Measurements from ENCODE around the gene ARHGAP10.
A peak's percentile ranks its signal among the peaks of the same experiment; 100 is the strongest.
"Not testable (repeated sequence)": the region's sequence is repeated elsewhere in the genome, so short reads cannot be mapped to it uniquely, and the experiment has no call there.

Gene ARHGAP10

GRCh38 chr4:147960971-147961370 lies 229.1 kb downstream of the ARHGAP10 start:
- DNase-seq, result no peak

GRCh38 chr4:147963839-147964238 lies 232.0 kb downstream of the ARHGAP10 start:
- no peak for DNase-seq

- no peak for DNase-seq
Measured at GRCh38 chr4:147964266-147964880, 232.5 kb downstream of the ARHGAP10 start.

GRCh38 chr4:147965056-147965455 lies 233.2 kb downstream of the ARHGAP10 start:
- no peak for DNase-seq

- DNase-seq, result no peak
Measured at GRCh38 chr4:147965873-147966272, 234.0 kb downstream of the ARHGAP10 start.

GRCh38 chr4:147968641-147969040 lies 236.8 kb downstream of the ARHGAP10 start:
- DNase-seq, result no peak

GRCh38 chr4:147969573-147970385 lies 237.9 kb downstream of the ARHGAP10 start:
- DNase-seq, result no peak

GRCh38 chr4:147971116-147971515 lies 239.2 kb downstream of the ARHGAP10 start:
- no peak for DNase-seq

- no peak for DNase-seq
Measured at GRCh38 chr4:147975325-147975724, 243.4 kb downstream of the ARHGAP10 start.

GRCh38 chr4:147975933-147976928 lies 244.3 kb downstream of the ARHGAP10 start:
- no peak for DNase-seq

- DNase-seq, result no peak
Measured at GRCh38 chr4:147980586-147980985, 248.7 kb downstream of the ARHGAP10 start.

GRCh38 chr4:147981305-147981704 lies 249.4 kb downstream of the ARHGAP10 start:
- no peak for DNase-seq

- DNase-seq, result no peak
Measured at GRCh38 chr4:147984065-147984777, 252.3 kb downstream of the ARHGAP10 start.

- DNase-seq, result no peak
Measured at GRCh38 chr4:147984778-147985138, 252.9 kb downstream of the ARHGAP10 start.

GRCh38 chr4:147985376-147985775 lies 253.5 kb downstream of the ARHGAP10 start:
- DNase-seq, result no peak

- no peak for DNase-seq
Measured at GRCh38 chr4:147987252-147987651, 255.4 kb downstream of the ARHGAP10 start.

GRCh38 chr4:147991543-147992283 lies 259.8 kb downstream of the ARHGAP10 start:
- no peak for DNase-seq

GRCh38 chr4:147994076-147994475 lies 262.2 kb downstream of the ARHGAP10 start:
- DNase-seq, result peak; percentile 44

GRCh38 chr4:147994491-147995385 lies 262.9 kb downstream of the ARHGAP10 start:
- peak; percentile 17 for DNase-seq

GRCh38 chr4:147996859-147997258 lies 265.0 kb downstream of the ARHGAP10 start:
- DNase-seq, result no peak

- not testable (repeated sequence) for DNase-seq
Measured at GRCh38 chr4:148000038-148000437, 268.1 kb downstream of the ARHGAP10 start.

All from NCI-H226 (cell line).